Measurements from ENCODE around the gene ARHGAP10.

Gene ARHGAP10

DNA sequence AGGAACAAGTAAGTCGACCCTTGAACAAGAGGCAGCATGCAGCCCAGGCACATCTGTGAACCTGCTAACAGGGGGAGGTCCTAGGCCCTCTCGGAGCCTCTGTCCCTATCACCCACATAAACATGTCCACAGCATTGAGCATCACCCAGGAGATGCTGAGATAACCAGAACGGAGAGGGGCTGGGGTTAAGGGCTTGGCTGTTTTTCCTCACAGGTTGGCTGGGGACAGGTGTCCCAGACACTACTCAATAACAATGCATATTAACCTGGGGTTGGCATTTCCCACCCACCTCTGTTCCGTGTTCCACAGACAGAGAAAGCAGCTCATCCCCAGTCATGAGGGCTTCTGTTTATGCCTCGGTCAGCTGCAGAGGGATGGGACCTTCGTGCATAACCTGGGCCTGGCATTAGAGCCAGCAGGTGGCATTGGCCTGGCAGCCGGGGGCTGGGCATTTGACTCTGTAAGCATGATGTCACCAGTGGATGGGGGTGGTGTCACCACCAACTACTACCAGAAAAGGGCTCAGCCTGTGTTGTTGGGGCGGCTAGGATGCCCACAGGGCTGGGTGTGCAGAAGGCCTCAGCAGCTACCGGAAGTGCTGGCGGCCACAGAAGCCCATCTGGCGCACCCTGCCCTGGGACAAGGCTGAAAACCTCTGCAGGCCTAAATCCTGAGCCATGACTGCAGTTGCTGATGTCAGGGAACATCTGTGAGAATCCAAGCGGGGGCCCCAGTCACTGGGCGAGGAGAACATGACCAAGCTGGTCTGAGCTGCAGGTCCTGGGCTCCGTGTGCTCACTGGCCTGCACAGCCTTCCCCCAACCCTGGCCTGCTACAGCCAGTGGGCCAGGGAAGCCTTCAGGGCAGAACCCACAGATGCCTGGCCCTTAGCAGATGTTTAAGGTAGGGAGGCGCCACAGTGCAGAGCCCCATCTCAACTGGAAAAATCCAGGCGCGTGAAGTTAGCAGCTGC, 358.9 kb downstream of the ARHGAP10 start:
- DNase-seq (ENCODE audit: low spot score), result no peak

DNA sequence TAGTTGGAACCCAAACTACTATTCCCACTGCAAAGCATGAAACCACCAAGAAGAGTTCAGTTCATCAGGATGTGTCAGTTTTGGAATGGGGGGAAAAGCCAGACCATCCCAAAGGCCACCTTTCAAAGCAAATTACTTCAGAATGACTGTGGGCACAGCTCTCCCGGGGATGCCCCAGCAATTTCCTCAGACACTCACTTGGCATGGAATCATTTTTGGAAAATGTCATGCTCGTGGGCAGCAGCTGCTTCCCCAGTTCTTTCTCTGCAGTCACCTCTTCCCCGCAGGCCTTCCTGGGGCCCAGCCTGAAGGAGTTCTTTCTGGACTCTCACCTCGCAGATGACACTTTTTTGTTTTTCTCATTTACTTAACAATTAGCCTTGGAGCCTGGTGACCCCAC, 360.0 kb downstream of the ARHGAP10 start:
- DNase-seq (ENCODE audit: low spot score), result no peak

DNA sequence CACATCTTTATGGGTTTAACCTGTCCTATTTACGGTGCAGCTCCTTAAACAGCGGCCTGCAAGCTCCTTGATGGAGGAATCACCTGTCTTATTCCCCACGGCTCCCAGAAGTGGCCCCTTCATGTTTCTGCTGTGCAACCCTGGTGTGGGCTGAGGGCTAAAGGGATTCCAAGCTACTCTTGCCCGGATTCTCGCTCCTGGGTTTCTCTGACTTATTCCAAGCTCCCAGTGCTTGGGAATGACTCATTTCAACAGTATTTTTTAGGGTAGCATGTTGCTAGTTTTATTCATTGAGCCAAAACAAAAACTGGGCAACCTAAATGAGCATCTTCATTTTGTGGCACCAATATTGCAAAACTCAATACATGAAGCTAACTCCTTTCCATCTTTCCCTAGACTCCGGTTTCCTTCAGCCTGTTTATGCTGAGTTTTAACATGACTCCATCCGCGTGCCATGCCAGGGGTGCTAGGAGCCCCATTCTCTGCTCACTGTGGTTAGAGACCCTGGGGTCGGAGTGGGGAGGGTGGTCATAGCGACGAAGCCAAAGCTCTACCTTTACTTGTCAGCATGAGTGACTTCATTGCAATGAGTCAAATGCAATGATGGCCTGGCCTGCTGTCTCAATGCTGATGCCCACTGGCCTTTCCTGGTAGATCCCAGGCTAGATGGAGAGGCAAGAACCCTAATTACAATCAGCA, 360.6 kb downstream of the ARHGAP10 start:
- no peak for DNase-seq (ENCODE audit: low spot score)

DNA sequence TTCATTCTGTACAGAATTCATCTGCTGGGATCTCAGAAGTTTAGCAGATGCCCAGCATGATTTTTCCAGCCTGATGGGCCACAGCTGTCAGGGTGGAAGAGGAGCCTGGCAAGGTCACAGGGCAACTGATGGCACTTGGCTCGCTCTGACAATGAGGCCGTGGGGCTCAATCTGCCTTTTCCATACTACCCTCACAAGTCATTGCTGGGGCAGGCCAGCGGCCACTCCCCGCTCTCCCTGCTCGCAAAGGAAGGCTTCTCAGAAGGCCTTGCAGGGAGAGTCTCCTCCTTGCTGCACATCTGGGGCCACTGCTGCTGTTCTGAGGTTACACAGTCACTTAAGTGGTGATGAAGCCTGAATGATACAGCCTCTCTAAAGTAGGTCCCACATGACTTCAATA, 361.2 kb downstream of the ARHGAP10 start:
- DNase-seq (ENCODE audit: low spot score), result no peak

DNA sequence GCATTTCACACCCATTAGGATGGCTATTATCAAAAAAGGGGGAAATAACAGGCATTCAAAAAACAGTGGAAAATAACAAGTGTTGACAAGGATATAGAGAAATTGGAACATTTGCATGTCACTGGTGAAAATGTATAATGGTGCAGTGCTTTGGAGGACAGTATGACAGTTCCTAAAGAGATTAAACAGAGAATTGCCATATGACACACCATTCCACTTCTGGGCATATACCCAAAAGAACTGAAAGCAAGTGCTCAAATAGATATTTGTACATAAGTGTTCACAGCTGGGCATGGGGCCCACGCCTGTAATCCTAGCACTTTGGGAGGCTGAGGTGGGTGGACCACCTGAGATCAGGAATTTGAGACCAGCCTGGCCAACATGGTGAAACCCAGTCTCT, 362.3 kb downstream of the ARHGAP10 start:
- no peak for DNase-seq (ENCODE audit: low spot score)

DNA sequence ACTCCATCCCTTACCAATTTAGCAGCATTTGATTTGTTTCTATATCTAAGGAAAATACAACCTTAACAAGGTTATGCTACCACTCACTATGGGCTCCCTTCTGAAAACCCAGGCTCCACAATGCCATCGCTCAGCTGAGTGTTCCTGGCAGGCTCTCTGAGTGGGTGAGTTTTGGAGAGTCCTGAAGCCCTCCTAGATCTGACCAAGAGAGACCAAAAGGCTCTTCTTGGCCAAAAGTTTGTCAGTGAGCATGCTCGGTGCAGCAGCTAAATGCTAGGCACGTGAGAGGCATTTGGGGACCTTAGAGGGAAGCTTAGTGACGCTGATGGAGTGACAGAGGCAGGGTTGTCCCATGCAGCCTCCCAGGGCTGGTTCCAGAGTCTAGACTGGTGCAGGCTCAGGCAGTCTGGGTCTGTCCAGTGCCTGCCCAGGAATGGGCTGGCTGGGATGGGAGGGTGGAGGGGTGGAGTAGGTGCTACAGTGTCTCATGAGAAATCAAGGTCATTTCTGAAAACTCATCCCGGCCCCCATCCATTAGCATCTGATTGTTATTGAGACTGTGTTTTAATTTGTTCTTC, 363.5 kb downstream of the ARHGAP10 start:
- no peak for DNase-seq (ENCODE audit: low spot score)

DNA sequence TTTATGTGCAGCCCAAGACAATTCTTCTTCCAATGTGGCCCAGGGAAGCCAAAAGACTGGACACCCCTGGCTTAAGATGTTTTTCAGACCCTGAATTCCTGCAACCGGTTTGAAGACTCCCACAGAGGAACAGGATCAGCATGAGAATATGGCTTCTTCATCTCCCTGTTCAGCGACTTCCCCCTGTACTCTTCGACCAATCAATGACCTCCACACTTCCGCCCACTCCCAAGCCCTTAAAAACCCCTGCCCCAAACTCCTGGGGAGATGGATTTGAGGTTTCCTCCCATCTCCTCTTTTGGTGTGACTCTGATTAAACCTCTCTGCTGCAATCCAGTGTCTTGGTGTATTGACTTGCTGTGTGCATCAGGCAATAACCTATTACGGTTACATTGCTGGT, 365.9 kb downstream of the ARHGAP10 start:
- DNase-seq (ENCODE audit: low spot score), result no peak

DNA sequence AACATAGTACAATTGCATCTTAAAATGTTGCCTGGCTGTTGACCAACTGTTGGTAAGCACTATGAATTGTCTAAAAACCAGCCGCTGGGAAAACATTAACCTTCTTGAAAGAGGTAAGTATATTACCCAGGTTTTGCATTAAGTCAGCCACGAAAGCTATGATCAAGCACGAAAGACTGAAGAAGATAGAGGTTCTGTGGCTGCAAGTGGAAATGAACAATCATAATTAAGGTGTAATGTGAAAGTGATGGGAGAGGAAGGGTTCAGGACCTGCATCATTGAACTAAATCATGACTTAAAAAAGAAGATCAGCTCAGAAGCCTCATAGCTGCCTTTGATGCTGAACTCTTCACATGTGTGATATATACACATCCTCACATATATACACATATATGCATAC, 369.3 kb downstream of the ARHGAP10 start:
- no peak for DNase-seq (ENCODE audit: low spot score)

DNA sequence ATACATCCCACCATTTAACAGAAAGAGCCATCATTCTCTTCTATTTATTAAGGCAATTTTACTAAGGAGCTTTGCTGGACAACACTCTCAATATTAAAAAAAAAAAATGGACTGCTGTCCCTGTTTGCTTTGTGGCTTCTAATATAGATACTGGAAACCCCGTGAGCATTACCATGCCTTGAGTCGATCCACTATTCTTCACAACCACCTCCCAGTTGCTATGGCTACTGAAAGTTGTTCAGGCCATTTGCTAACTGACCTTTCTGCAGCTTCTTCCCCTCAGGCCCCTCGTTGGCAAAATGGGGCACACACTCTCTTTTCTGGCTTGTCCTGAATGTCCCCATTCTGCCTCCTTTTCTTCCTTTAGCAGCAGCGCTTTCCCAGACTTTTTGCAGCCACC, 369.9 kb downstream of the ARHGAP10 start:
- no peak for DNase-seq (ENCODE audit: low spot score)

DNA sequence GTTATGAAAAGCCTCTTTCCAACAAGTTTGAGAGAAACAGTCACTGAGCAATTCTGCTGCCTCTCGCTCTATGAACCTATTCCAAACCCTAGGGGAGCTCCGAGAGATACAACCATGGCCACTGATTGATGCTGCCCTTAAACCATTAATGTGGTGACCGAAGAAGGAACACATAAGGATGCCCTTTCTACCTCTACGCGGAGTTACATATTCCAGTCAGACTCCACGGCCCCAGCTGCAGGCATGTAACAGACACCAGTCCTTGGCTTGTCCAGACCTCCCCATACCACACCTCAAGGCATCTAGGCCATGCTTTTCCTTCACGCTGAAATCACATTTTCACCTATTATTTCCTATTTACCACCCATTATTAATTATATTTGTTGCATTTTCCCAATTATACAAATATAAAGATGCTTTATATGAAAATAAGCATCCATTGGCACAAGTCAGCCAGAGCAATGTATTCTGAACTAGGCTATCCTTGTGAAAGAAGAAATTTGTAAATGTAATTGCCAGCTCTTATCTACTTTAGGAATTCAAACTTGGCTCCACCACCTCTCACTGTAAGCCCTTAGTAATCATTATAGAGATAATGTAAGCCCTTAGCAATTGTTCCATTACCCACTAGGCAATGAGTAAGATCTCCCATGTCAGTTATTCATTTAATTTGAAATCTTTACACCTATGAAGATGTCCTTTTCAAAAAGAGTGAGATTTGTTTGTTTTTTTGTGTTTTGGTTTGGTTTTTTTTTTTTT, 371.9 kb downstream of the ARHGAP10 start:
- DNase-seq (ENCODE audit: low spot score), result no peak

DNA sequence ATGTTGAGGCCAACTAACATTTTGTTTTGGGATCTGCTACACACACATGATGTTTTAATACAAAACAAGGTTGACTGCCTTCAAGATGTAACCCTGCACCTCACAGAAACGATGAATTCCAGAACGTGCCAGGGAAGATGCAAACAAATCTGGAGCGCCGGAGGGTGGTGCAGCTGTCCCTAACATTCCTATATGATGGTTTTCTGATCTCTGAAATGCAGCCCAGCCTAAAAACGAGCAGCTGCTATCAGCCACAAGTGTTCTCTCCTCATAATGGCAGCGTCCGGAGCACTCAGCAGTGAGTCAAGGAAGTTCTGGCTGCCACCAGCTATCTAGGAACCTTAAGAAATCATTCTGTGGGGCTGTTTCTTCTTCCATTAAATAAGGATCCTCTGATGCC, 376.9 kb downstream of the ARHGAP10 start:
- DNase-seq (ENCODE audit: low spot score), result no peak

DNA sequence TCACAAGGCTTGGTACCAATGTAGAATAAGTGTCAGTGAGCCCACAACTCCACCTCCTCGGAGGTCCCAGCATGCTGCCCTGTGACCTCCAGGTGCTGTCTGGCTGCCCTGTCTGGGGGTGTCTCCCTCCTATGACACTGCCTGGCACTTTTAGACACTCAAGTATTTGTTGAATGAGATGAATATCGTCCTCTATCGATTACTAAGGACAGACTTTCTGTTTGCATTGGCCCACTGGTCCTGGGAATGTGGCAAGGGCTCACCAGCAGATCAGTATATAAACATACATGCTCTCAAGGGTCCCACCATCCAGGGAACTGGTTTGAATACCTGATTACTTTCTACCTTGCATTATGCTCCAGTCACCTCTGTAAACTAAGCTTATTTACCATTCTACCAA, 377.3 kb downstream of the ARHGAP10 start:
- no peak for DNase-seq (ENCODE audit: low spot score)

DNA sequence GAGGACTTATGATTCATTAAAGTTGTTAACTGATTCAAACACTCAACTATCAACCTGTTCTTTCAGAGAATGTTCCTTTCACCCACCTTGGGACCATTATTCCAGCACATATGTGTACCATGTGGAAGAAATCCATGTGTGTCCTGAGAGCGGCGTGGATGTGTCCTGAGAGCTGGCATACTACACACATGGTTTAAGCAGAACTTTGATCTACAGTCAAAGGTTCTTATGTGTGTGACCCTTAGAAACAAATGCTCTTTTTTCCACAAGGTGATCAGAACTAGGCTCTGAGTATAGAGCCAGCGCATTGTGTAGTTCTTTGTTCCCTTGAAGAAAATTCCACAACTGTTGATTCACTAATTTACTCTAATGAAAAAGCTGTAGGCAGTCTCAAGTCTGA, 378.3 kb downstream of the ARHGAP10 start:
- no peak for DNase-seq (ENCODE audit: low spot score)

DNA sequence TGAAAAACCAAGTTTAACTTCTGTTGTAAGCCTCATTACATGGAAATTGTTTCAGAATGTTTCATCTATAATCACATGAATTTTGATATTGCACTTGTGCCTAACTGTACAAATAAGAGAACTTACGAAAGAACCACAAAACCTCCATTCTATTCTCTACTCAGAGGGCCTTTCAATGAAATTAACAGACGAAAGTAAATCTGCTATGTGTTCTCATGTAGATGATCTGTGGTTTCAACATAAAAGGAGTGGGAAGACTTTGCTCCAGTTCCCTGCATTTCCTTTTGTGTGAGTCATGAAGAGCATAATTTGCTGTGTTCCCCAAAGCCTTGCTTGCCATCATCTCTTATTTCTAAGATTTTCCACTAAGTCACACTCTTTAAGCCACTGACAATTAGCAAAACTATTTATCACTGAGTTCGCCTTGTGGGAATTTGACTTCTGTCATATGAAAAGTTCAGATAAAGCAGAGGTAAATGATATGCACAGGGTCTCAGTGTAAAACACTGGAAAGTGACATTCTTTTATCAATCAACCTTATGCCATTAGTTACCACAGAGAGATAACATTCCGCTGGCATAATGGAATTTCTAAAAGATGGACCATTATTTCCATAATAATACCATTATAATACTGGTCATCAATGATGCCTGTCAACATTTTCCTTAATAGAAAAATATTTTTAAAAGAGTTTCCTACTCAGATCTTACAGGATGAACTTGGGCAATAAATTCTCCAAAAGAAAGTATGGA, 380.5 kb downstream of the ARHGAP10 start:
- no peak for DNase-seq (ENCODE audit: low spot score)

DNA sequence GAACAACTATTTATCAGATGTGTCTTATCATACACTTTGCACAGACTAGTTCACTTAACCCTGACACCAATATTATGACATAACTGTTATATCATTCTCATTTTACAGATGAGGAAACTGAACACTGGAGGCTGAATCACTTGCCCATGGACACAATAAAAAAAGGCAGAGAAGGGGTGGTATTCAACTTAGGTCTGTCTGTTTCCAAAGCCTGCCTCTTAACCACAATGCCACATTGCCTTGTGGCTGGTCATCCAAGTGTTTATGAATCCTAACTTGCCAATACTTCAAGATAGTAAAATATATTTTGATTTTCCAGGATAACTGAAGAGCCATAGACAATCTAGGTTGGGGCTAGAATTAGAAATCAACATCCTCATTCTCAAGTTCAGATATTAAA, 382.5 kb downstream of the ARHGAP10 start:
- DNase-seq (ENCODE audit: low spot score), result no peak

DNA sequence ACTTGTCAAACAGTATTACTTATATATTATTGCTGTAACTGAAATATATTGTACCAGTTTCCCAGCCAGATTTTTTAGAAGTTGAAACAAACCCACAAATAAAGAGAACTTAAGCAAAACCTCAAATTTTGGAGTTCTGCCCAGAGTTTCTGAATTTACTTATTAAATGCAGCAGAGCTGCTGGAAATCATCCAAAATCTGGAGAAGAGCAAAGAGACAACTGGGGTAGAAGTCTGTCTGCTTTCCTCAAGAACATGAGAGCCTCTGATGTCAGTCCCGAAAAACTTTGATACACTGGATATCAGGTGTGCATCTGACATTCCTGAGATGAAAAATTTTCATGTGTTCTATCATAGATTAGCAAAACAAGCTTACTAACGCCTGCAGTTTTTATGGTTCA, 384.4 kb downstream of the ARHGAP10 start:
- DNase-seq (ENCODE audit: low spot score), result no peak

DNA sequence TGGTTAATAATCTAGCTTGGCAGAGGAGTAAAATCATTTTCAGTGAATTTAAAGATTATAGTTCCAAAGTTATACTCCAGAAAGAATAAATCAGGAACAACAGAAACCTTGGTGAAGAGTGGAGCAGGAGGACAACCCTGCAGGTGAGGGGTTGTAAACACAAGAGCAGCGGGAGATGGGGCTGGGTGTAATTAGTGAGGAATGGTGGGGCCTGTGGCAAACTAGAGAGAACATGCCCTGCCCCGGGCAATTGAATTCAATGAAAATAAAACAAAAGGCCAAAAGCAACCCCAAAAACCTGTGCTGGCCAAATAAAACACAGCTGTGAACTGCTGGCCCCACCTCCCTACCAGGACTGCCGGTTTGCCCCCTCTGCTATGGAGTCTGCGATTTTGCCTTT, 385.1 kb downstream of the ARHGAP10 start:
- DNase-seq (ENCODE audit: low spot score), result no peak

DNA sequence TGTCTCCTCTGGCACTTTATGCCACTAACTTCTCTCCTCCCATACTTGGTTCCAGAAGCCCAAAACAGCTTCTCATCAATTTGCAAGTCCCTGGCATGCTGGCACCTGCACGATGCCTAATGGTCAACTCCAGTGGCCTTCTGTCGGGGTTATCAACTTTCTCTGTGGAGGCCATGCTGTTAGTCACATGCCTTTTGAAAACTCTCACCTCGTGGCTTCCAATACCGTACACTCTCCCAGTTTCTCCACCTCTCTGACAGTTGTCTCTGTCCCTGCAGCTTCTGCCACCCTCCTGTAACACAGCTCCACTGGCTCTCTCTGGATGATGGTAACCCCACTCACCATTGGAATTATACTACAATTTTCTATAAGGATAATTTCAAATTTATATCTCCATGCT, 386.3 kb downstream of the ARHGAP10 start:
- DNase-seq (ENCODE audit: low spot score), result no peak

DNA sequence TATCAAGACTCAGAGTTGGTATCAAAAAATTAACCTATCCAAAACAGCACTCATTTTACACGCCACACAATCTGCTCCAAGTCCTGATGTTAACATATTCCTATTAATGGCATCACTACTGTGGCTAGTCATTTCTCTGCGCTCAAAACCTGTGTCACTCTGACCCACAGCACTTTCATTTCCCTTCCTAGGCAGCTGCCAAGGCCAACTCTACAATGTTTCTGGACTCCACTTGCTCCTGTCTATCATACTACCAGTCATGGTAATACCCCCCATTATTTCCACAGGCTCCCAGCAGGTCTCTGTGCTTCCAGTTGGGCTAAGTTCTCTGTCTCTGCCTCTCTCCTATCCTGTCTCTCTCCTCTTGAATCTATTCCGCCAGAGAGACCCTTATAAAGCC, 386.7 kb downstream of the ARHGAP10 start:
- DNase-seq (ENCODE audit: low spot score), result no peak

DNA sequence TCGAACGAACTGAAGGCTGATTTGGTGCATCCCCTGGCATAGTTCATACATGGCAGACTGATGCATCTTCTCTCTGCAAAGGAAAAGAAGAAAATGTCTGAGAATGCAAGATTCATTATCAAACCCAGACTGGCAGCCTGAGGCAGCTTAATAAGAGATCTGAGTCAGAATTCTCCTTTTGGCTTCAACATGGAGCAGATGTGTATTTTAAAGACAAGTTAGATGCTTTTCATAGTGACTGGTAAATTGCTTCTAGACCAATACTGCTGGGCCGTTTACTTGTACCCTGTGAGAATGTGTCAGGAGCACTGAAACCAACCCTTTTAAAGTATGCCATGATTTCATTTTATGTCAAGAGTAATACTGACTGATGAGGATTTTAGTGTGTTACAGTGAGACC, 388.3 kb downstream of the ARHGAP10 start:
- DNase-seq (ENCODE audit: low spot score), result no peak

All from SK-N-DZ (cell line).